Erythroblast (primary cell): ENCODE results near the gene C3orf22.

Experiments used
- GATA1 ChIP-seq: IDR thresholded peaks from 2 replicates; pipeline ENCODE4 v1.6.1; 2011; ENCODE audit warnings: low read depth, mild to moderate bottlenecking, control low read depth, low read length, moderate library complexity
- POLR2A ChIP-seq: IDR thresholded peaks from 2 replicates; pipeline ENCODE4 v1.6.1; 2011; ENCODE audit warnings: mild to moderate bottlenecking, low read length

- TF ChIP-seq POLR2A (no peak), GATA1 (no peak)
Observed at GRCh38 chr3:126562737-126563276, 4.1 kb upstream of the C3orf22 start.
